HUES64 (cell line): ENCODE measurements around the gene AIF1L.

Experiments
- H3K27ac ChIP-seq: 2 replicates; pipeline ENCODE4 v1.7.0; 2013; ENCODE audit warnings: low read depth, low read length, inconsistent platforms
- H3K27me3 ChIP-seq: 2 replicates; pipeline ENCODE4 v1.6.1; 2013; ENCODE audit warnings: mild to moderate bottlenecking, low read length; ENCODE audit not compliant: insufficient read depth
- H3K36me3 ChIP-seq: 2 replicates; pipeline ENCODE4 v1.6.1; 2013; ENCODE audit warnings: mild to moderate bottlenecking, low read length; ENCODE audit not compliant: insufficient read depth
- H3K4me1 ChIP-seq: 2 replicates; pipeline ENCODE4 v1.6.1; 2013; ENCODE audit warnings: mild to moderate bottlenecking, low read length, moderate library complexity; ENCODE audit not compliant: insufficient read depth
- H3K4me3 ChIP-seq: 2 replicates; pipeline ENCODE4 v1.5.1; 2013; ENCODE audit warnings: mild to moderate bottlenecking, low read length, moderate library complexity
- H3K9ac ChIP-seq: 2 replicates; pipeline ENCODE4 v1.6.1; 2013; ENCODE audit warnings: mild to moderate bottlenecking, low read depth, low read length
- H3K9me3 ChIP-seq: 2 replicates; pipeline ENCODE4 v1.6.1; 2013; ENCODE audit warnings: low read depth, low read length; ENCODE audit not compliant: insufficient read depth
- WGBS: fragments of 150-250, 120-280 bp; methylation state at CpG from one replicate; pipeline ENCODE4 v1.1.7; 2013; ENCODE audit warnings: missing lambda C conversion rate; 5-methylcytosine and 5-hydroxymethylcytosine counted together

Gene AIF1L

DNA sequence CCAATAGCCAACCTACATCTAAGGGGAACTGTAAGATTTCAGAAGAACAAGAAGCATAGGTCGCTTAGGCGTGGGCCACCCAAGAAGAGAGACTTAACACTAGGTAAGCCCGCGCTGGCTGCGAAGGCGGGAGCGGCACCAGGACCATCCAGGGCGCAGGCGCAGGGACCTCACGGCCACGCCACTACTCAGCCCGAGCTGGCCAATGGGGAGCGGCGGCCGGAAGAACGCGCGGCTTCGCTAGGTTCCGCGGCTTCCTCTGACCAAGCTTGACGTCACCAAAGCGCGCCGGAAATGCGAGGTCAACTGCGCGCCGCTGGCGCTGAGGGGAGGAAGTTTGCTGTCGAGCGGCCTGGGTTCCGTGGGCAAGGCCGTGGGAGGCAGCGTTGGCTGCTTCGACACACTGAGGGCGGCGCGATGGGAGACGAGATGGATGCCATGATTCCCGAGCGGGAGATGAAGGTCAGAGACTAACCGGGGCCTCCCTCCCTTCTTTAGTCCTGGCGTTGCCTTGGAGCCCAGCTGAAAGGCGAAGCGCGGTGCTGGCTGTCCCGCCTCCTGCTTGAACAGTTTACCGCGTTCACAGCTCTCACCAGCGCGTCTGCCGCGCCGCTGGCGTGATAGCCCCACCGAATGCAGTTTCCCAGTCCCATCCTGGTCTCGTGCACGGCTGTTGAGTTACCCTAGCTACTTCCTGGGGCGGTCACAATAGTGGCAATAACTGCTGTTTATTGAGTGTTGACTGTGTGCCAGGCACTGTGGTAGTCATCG lies 29.1 kb downstream of the AIF1L start, which contains the start of gene NUP214:
TSS of gene NUP214 (plus strand) at position 299 of the 771 bp plus-strand sequence. CDS start at position 418, 119 bp downstream.
- Histone ChIP-seq H3K36me3 (peaks cover 55% of the 10 kb centered on the region), H3K9me3 (no peaks in the 10 kb centered on the region), H3K4me3 (peak within 1 kb of the TSS; percentile 98), H3K4me1 (peaks cover 3% of the 10 kb centered on the region; the same call in 1 of the 2 replicates), H3K27ac (peak within 1 kb of the TSS; percentile 91), H3K27me3 (no peaks in the 10 kb centered on the region), H3K9ac (peak within 1 kb of the TSS; percentile 96)
- WGBS = under 1% methylated on average over 61 of the region's 61 CpGs

- Histone ChIP-seq H3K36me3 (peaks cover 55% of the 10 kb centered on the region), H3K4me1 (peaks cover 3% of the 10 kb centered on the region; the same call in 1 of the 2 replicates), H3K4me3 (peak overlapping the region; percentile 98), H3K27ac (no peak overlapping the region), H3K9ac (peak overlapping the region; percentile 96), H3K27me3 (no peaks in the 10 kb centered on the region), H3K9me3 (no peaks in the 10 kb centered on the region)
- WGBS = 4% methylated on average over 11 of the region's 11 CpGs
Observed at GRCh38 chr9:131126059-131126426, 29.7 kb downstream of the AIF1L start.

DNA sequence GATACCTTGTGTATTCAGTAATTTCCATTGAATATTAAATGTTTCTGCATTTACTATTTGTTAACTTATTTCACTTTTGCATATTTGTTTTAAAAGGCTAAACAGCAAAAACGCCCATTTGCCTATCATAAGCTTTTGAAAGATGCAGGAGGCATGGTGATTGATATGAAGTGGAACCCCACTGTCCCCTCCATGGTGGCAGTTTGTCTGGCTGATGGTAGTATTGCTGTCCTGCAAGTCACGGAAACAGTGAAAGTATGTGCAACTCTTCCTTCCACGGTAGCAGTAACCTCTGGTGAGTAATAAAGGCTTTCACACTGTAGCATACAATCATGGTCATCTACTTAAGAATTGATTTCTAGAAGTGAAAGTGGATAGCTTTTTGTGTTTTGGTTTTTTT lies 32.9 kb downstream of the AIF1L start:
- Histone ChIP-seq H3K4me3 (no peak overlapping the region), H3K9me3 (no peaks in the 10 kb centered on the region), H3K36me3 (peaks cover 67% of the 10 kb centered on the region), H3K4me1 (peaks cover 3% of the 10 kb centered on the region; the same call in 1 of the 2 replicates), H3K27me3 (no peaks in the 10 kb centered on the region), H3K27ac (no peak overlapping the region), H3K9ac (no peak overlapping the region)
- 95% methylated on average over 3 of the region's 3 CpGs for WGBS

DNA sequence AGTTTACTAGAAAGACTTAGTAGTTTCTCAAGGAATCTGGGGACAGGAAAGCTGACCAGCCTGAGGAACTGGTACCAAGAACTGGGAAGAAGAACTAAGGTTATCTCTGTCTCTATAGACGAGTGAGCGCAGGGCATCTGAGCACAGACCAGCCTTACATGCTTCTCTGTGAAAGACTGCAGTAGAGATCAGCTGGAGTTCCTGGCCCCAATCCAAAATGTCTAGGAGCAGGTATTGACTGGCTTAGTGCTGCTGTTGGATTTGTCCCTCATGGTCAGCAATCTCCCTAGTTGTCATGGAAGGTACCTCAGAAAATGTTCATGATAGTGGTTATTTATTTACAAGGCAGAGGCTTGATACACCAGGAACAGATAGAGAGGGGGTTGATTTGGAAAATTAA lies 42.3 kb downstream of the AIF1L start:
- Histone ChIP-seq H3K9ac (no peak overlapping the region), H3K9me3 (no peaks in the 10 kb centered on the region), H3K27ac (no peak overlapping the region), H3K4me3 (no peak overlapping the region), H3K27me3 (no peaks in the 10 kb centered on the region), H3K4me1 (no peaks in the 10 kb centered on the region), H3K36me3 (peaks cover 99% of the 10 kb centered on the region)
- 98% methylated on average over 2 of the region's 2 CpGs for WGBS

DNA sequence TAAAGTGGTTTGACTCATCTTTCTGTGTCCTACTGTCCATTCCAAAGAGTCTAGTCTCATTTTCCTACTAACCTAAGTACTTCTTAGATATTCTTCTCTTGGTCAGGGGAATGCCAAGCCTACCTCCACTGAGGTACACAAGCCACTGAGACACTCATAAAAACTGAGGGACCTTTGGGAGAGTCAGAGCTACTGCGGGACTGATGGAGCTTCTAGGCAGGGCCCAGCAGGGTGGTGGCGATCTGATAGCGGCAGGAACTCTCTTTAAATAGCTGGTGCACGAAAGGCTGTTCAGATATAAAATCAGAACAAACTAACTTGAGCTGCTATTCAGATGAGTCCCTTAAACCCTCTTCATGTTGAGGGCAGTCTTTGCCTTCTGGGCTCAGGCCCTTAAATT lies 43.8 kb downstream of the AIF1L start:
- 96% methylated on average over 4 of the region's 4 CpGs for WGBS
- Histone ChIP-seq H3K4me3 (no peak overlapping the region), H3K9me3 (no peaks in the 10 kb centered on the region), H3K36me3 (peaks cover 99% of the 10 kb centered on the region), H3K27ac (no peak overlapping the region), H3K4me1 (no peaks in the 10 kb centered on the region), H3K9ac (no peak overlapping the region), H3K27me3 (no peaks in the 10 kb centered on the region)

DNA sequence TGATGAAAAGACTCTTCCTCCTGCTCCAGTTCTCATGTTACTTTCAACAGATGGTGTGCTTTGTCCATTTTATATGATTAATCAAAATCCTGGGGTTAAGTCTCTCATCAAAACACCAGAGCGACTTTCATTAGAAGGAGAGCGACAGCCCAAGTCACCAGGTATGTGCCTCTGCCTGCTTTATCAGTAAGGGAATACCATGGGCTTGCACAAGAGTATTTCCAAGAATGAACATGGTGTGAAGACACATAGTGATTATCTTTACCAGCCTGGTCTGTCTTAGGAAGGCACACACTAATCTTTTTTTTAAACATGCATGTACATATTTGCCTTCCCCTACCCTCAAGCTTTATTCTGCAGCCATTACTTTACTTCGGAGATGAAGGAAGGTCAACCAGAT lies 44.2 kb downstream of the AIF1L start:
- Histone ChIP-seq H3K9ac (no peak overlapping the region), H3K27me3 (no peaks in the 10 kb centered on the region), H3K36me3 (peaks cover 99% of the 10 kb centered on the region), H3K4me1 (no peaks in the 10 kb centered on the region), H3K9me3 (no peaks in the 10 kb centered on the region), H3K27ac (no peak overlapping the region), H3K4me3 (no peak overlapping the region)
- 99% methylated on average over 3 of the region's 3 CpGs for WGBS

GRCh38 chr9:131142160-131142559 lies 45.8 kb downstream of the AIF1L start:
- H3K27me3 ChIP-seq = no peaks in the 10 kb centered on the region
- H3K9ac ChIP-seq = no peak overlapping the region
- H3K4me3 ChIP-seq = no peak overlapping the region
- no peaks in the 10 kb centered on the region for H3K9me3 ChIP-seq
- no peaks in the 10 kb centered on the region for H3K4me1 ChIP-seq
- WGBS = 93% methylated on average over 3 of the region's 3 CpGs
- H3K36me3 ChIP-seq = peaks cover 99% of the 10 kb centered on the region
- no peak overlapping the region for H3K27ac ChIP-seq

GRCh38 chr9:131144201-131144600 lies 47.9 kb downstream of the AIF1L start:
- Histone ChIP-seq H3K4me3 (no peak overlapping the region), H3K27ac (peak overlapping the region; percentile 17; the same call in 1 of the 2 replicates), H3K9ac (no peak overlapping the region), H3K9me3 (no peaks in the 10 kb centered on the region), H3K36me3 (peaks cover 100% of the 10 kb centered on the region), H3K4me1 (no peaks in the 10 kb centered on the region), H3K27me3 (no peaks in the 10 kb centered on the region)
- 55% methylated on average over 3 of the region's 3 CpGs for WGBS

- WGBS = 93% methylated on average over 2 of the region's 2 CpGs
- H3K4me1 ChIP-seq = no peaks in the 10 kb centered on the region
Observed at GRCh38 chr9:131145245-131145644, 48.9 kb downstream of the AIF1L start.

DNA sequence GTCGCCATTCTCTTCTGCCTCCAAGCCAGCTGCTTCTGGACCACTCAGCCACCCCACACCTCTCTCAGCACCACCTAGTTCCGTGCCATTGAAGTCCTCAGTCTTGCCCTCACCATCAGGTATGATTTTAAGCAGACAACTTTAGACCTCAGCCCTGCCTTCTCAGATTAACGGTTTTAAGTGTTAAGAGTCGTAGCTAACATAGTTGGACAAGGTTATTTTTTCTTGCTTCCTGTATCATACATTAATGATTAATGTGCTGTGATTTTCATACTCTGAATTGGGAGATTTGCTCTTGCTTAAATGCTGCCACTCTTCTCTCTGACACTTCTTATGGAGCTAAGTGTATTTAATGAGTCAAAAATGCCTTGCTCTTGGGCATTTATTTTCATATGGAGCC lies 49.9 kb downstream of the AIF1L start:
- WGBS = 98% methylated on average over 3 of the region's 4 CpGs
- Histone ChIP-seq H3K9me3 (no peaks in the 10 kb centered on the region), H3K27me3 (no peaks in the 10 kb centered on the region), H3K9ac (no peak overlapping the region), H3K36me3 (peaks cover 100% of the 10 kb centered on the region), H3K4me3 (no peak overlapping the region), H3K27ac (no peak overlapping the region), H3K4me1 (no peaks in the 10 kb centered on the region)

More at GRCh38 chr9:131145245-131145644, 48.9 kb downstream of the AIF1L start:
- H3K9me3 ChIP-seq = no peaks in the 10 kb centered on the region
- no peak overlapping the region for H3K4me3 ChIP-seq
- H3K36me3 ChIP-seq = peaks cover 100% of the 10 kb centered on the region
- peak overlapping the region; percentile 31; the same call in 1 of the 2 replicates for H3K27ac ChIP-seq
- no peak overlapping the region for H3K9ac ChIP-seq
- H3K27me3 ChIP-seq = no peaks in the 10 kb centered on the region

GRCh38 chr9:131148276-131148675 lies 51.9 kb downstream of the AIF1L start:
- Histone ChIP-seq H3K27me3 (no peaks in the 10 kb centered on the region), H3K9ac (no peak overlapping the region), H3K9me3 (no peaks in the 10 kb centered on the region), H3K27ac (no peak overlapping the region), H3K4me3 (no peak overlapping the region), H3K4me1 (no peaks in the 10 kb centered on the region), H3K36me3 (peaks cover 100% of the 10 kb centered on the region)
- WGBS = 89% methylated on average over 3 of the region's 3 CpGs
